H9 (cell line): ENCODE results near the gene ABCG5. TPM values are rescaled to one million over a fixed set of nuclear protein-coding genes. Genes with fewer than 3 reads are reported as not detected.

Experiments
- DNase-seq: peaks from one replicate; pipeline ENCODE4 v3.0.0-alpha.2; 2017
- H2AFZ ChIP-seq: one replicate; pipeline ENCODE4 v1.6.1; 2013; ENCODE audit warnings: mild to moderate bottlenecking, low read length, control low read depth, moderate library complexity
- H2AK5ac ChIP-seq: 2 replicates; pipeline ENCODE4 v1.6.1; 2013; ENCODE audit warnings: low read length, control low read depth, mixed read lengths; ENCODE audit not compliant: insufficient read length
- H2BK120ac ChIP-seq: one replicate; pipeline ENCODE4 v1.6.1; 2013; ENCODE audit warnings: low read depth, mild to moderate bottlenecking, low read length, control low read depth, inconsistent platforms; ENCODE audit not compliant: poor library complexity, severe bottlenecking
- H2BK12ac ChIP-seq: 2 replicates; pipeline ENCODE4 v1.6.1; 2013; ENCODE audit warnings: low read length, control low read depth, mixed read lengths, low read depth; ENCODE audit not compliant: insufficient read length
- H2BK15ac ChIP-seq: 2 replicates; pipeline ENCODE4 v1.6.1; 2013; ENCODE audit warnings: low read depth, low read length, control low read depth
- H2BK20ac ChIP-seq: one replicate; pipeline ENCODE4 v1.6.1; 2013; ENCODE audit warnings: low read depth, mild to moderate bottlenecking, low read length, control low read depth, inconsistent platforms; ENCODE audit not compliant: poor library complexity, severe bottlenecking
- H2BK5ac ChIP-seq: 2 replicates; pipeline ENCODE4 v1.6.1; 2013; ENCODE audit warnings: low read length, control low read depth, mixed read lengths; ENCODE audit not compliant: insufficient read length
- H3K14ac ChIP-seq: 2 replicates; pipeline ENCODE4 v1.6.1; 2013; ENCODE audit warnings: low read length, control low read depth; ENCODE audit not compliant: insufficient read depth
- H3K18ac ChIP-seq: 2 replicates; pipeline ENCODE4 v1.6.1; 2013; ENCODE audit warnings: low read depth, mild to moderate bottlenecking, mixed read lengths, low read length, control low read depth; ENCODE audit not compliant: insufficient read length
- H3K23ac ChIP-seq: 2 replicates; pipeline ENCODE4 v1.6.1; 2013; ENCODE audit warnings: low read length, control low read depth, mixed read lengths, low read depth; ENCODE audit not compliant: insufficient read length
- H3K23me2 ChIP-seq: 2 replicates; pipeline ENCODE4 v1.6.1; 2013; ENCODE audit warnings: low read depth, mild to moderate bottlenecking, mixed read lengths, low read length, control low read depth; ENCODE audit not compliant: insufficient read length, poor library complexity, severe bottlenecking
- H3K27ac ChIP-seq: 2 replicates; pipeline ENCODE4 v1.5.1; 2013; ENCODE audit warnings: low read length, control low read depth, mixed read lengths, low read depth; ENCODE audit not compliant: insufficient read length
- H3K27me3 ChIP-seq: 2 replicates; pipeline ENCODE4 v1.6.1; 2013; ENCODE audit warnings: low read length, control low read depth, inconsistent platforms; ENCODE audit not compliant: insufficient read depth
- H3K4ac ChIP-seq: 2 replicates; pipeline ENCODE4 v1.6.1; 2013; ENCODE audit warnings: low read depth, mild to moderate bottlenecking, control low read depth, inconsistent platforms, low read length, moderate library complexity
- H3K4me1 ChIP-seq: 2 replicates; pipeline ENCODE4 v1.6.1; 2013; ENCODE audit warnings: low read length, control low read depth, inconsistent platforms; ENCODE audit not compliant: insufficient read depth
- H3K4me2 ChIP-seq: 2 replicates; pipeline ENCODE4 v1.6.1; 2013; ENCODE audit warnings: low read length, control low read depth, mixed read lengths; ENCODE audit not compliant: insufficient read length, insufficient read depth
- H3K56ac ChIP-seq: 2 replicates; pipeline ENCODE4 v1.6.1; 2013; ENCODE audit warnings: low read depth, mild to moderate bottlenecking, mixed read lengths, low read length, control low read depth; ENCODE audit not compliant: insufficient read length
- H3K79me1 ChIP-seq: 2 replicates; pipeline ENCODE4 v1.6.1; 2013; ENCODE audit warnings: low read depth, mild to moderate bottlenecking, moderate library complexity, low read length, control low read depth, inconsistent platforms; ENCODE audit not compliant: insufficient read depth, poor library complexity, severe bottlenecking
- H3K79me2 ChIP-seq: 2 replicates; pipeline ENCODE4 v1.6.1; 2013; ENCODE audit warnings: low read length, control low read depth, inconsistent platforms; ENCODE audit not compliant: insufficient read depth
- H3K9ac ChIP-seq: 2 replicates; pipeline ENCODE4 v1.6.1; 2013; ENCODE audit warnings: low read length, control low read depth, mixed read lengths; ENCODE audit not compliant: insufficient read length; ENCODE audit errors: extremely low read depth
- H3K9me3 ChIP-seq: one replicate; pipeline ENCODE4 v1.6.1; 2013; ENCODE audit warnings: low read depth, low read length, inconsistent platforms; ENCODE audit not compliant: control insufficient read depth
- H3T11ph ChIP-seq: one replicate; pipeline ENCODE4 v1.6.1; 2013; ENCODE audit warnings: mild to moderate bottlenecking, low read length, control low read depth, inconsistent platforms
- H4K20me1 ChIP-seq: one replicate; pipeline ENCODE4 v1.6.1; 2013; ENCODE audit not compliant: control insufficient read depth, insufficient read length, insufficient read depth
- H4K5ac ChIP-seq: 2 replicates; pipeline ENCODE4 v1.6.1; 2013; ENCODE audit warnings: low read depth, mild to moderate bottlenecking, mixed read lengths, low read length, control low read depth; ENCODE audit not compliant: insufficient read length
- H4K8ac ChIP-seq: replicated peaks from 2 replicates; pipeline ENCODE4 v1.6.1; 2013; ENCODE audit warnings: low read length, control low read depth, mixed read lengths, low read depth; ENCODE audit not compliant: insufficient read length
- H4K91ac ChIP-seq: 2 replicates; pipeline ENCODE4 v1.6.1; 2013; ENCODE audit warnings: low read depth, mild to moderate bottlenecking, moderate library complexity, mixed read lengths, low read length, control low read depth; ENCODE audit not compliant: insufficient read length
- H3K27ac Mint-ChIP-seq, 3 experiments: 2 replicates in 2 of 3; 3 replicates in 1 of 3; pipeline ENCODE4 v1.8.0; 2020 to 2021; ENCODE audit warnings: mixed read lengths in 3 of 3, mild to moderate bottlenecking in 1 of 3, moderate library complexity in 1 of 3
- H3K27me3 Mint-ChIP-seq: 2 replicates; pipeline ENCODE4 v1.8.0; 2021; ENCODE audit warnings: low read depth, mild to moderate bottlenecking, moderate library complexity, mixed read lengths
- H3K36me3 Mint-ChIP-seq, 3 experiments: 2 replicates in 2 of 3; 3 replicates in 1 of 3; pipeline ENCODE4 v1.8.0; 2020 to 2021; ENCODE audit warnings: low read depth in 3 of 3, mixed read lengths in 3 of 3; ENCODE audit not compliant: insufficient read depth in 1 of 3
- H3K4me1 Mint-ChIP-seq, 2 experiments: 2 replicates each; pipeline ENCODE4 v1.8.0; 2020; ENCODE audit warnings: mixed read lengths in 2 of 2
- H3K4me3 Mint-ChIP-seq, 2 experiments: 2 replicates in 1 of 2; 3 replicates in 1 of 2; pipeline ENCODE4 v1.8.0; 2020 to 2021; ENCODE audit warnings: mild to moderate bottlenecking in 2 of 2, mixed read lengths in 2 of 2, moderate library complexity in 1 of 2
- H3K9me3 Mint-ChIP-seq, 2 experiments: 2 replicates in 1 of 2; 3 replicates in 1 of 2; pipeline ENCODE4 v1.8.0; 2020; ENCODE audit warnings: mild to moderate bottlenecking in 2 of 2, mixed read lengths in 2 of 2, moderate library complexity in 1 of 2
- WGBS: extraction: QIAGEN DNeasy Blood & Tissue Kit; methylation state at CpG from one replicate; pipeline ENCODE4 v1.1.7; 2013; ENCODE audit warnings: missing lambda C conversion rate, low lambda C conversion rate, mixed read lengths; ENCODE audit not compliant: insufficient read length; ENCODE audit errors: extremely low coverage; 5-methylcytosine and 5-hydroxymethylcytosine counted together
- total RNA-seq: library from RNA; stranded (reverse); gene quantifications from 2 replicates; pipeline ENCODE4 v1.2.1, GENCODE V29; 2021
- TF ChIP-seq, protein P1 (sequence below): fragments of 200-600 bp; sonication (generic); conservative IDR thresholded peaks from 3 replicates; pipeline ENCODE4 v1.8.0; 2021; ENCODE audit warnings: antibody characterized with exemption, mild to moderate bottlenecking

Gene ABCG5
- total RNA-seq, 1 experiment from 2014 or later: not detected

DNA sequence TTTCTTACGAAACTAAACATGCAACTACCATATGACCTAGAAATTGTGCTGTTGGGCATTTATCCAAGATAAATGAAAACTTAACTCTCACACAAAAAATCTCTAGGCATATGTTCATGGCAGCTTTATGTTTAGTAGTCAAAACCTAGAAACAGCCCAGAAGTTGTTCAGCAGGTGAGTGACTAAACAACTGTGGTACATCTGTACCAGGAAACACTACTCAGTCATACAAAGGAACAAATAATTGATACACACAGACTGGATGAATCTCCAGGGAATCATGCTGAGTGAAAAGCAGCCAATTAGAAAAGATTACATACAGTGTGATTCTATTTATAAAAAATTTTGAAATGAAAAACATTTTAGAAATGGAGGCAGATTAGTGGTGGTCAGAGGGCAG, 35.5 kb downstream of the ABCG5 start:
- Histone ChIP-seq H2BK15ac (no peak overlapping the region), H3K4me1 (no peaks in the 10 kb centered on the region), H3K56ac (no peak overlapping the region), H3K9me3 (no peaks in the 10 kb centered on the region), H2BK5ac (no peak overlapping the region), H2AFZ (no peak overlapping the region), H2BK20ac (no peak overlapping the region), H4K5ac (no peak overlapping the region), H2BK12ac (no peak overlapping the region), H3T11ph (no peak overlapping the region), H4K20me1 (no peaks in the 10 kb centered on the region), H3K18ac (no peak overlapping the region), H4K91ac (no peak overlapping the region), H3K79me1 (no peaks in the 10 kb centered on the region), H3K27me3 (no peaks in the 10 kb centered on the region), H3K79me2 (no peaks in the 10 kb centered on the region), H3K27ac (no peak overlapping the region), H3K14ac (no peak overlapping the region), H3K9ac (no peak overlapping the region), H3K23me2 (no peaks in the 10 kb centered on the region), H3K23ac (no peak overlapping the region), H3K4ac (no peak overlapping the region), H2AK5ac (no peak overlapping the region), H3K4me2 (no peak overlapping the region), H2BK120ac (no peak overlapping the region), H4K8ac (no peak overlapping the region)
- TF ChIP-seq, protein P1, sequence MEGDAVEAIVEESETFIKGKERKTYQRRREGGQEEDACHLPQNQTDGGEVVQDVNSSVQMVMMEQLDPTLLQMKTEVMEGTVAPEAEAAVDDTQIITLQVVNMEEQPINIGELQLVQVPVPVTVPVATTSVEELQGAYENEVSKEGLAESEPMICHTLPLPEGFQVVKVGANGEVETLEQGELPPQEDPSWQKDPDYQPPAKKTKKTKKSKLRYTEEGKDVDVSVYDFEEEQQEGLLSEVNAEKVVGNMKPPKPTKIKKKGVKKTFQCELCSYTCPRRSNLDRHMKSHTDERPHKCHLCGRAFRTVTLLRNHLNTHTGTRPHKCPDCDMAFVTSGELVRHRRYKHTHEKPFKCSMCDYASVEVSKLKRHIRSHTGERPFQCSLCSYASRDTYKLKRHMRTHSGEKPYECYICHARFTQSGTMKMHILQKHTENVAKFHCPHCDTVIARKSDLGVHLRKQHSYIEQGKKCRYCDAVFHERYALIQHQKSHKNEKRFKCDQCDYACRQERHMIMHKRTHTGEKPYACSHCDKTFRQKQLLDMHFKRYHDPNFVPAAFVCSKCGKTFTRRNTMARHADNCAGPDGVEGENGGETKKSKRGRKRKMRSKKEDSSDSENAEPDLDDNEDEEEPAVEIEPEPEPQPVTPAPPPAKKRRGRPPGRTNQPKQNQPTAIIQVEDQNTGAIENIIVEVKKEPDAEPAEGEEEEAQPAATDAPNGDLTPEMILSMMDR: no peak
- H3K4me3 Mint-ChIP-seq: no peak overlapping the region
- no peaks in the 10 kb centered on the region for H3K9me3 Mint-ChIP-seq
- no peak for DNase-seq
- H3K27me3 Mint-ChIP-seq: no peaks in the 10 kb centered on the region
- no peak overlapping the region for H3K27ac Mint-ChIP-seq
- WGBS: no CpG with 5 or more reads among the region's 1 CpG
- H3K36me3 Mint-ChIP-seq: no peaks in the 10 kb centered on the region
- 0 out of 4 replicates have a peak, but pooled peaks cover 0 to 2% of the 10 kb centered on the region in 2 experiments for H3K4me1 Mint-ChIP-seq
